Measurements from ENCODE around the gene MAGEB3. TPM values are rescaled to one million over a fixed set of nuclear protein-coding genes. Genes with fewer than 3 reads are reported as not detected.
A peak's percentile ranks its signal among the peaks of the same experiment; 100 is the strongest.

The MAGEB3 gene
- total and polyA plus RNA-seq, 9 of the 15 experiments (the other 6 are each of a cell fraction or from before 2014, with no cell fraction given) = 0.07 to 0.11 TPM; not detected in 7

DNA sequence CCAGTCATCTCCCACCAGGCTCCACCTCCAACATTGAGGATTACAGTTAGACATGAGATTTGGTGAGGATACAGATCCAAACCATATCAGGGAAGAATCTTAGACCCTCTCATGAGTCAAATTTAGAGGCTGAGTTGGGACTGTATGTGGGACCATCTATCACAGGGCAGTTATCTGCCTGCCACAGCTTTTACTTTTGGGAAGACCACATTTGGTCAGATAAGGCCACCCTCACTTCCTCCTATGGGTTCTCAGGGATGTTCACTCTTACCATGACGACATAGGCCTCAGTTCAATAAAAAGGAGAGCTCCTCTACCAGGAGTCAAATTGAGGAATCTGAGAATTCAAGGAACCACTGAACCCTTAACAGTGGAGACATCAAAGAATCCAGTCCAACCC is 13.0 kb upstream of the MAGEB3 start (continued):
- TF ChIP-seq, protein P1, sequence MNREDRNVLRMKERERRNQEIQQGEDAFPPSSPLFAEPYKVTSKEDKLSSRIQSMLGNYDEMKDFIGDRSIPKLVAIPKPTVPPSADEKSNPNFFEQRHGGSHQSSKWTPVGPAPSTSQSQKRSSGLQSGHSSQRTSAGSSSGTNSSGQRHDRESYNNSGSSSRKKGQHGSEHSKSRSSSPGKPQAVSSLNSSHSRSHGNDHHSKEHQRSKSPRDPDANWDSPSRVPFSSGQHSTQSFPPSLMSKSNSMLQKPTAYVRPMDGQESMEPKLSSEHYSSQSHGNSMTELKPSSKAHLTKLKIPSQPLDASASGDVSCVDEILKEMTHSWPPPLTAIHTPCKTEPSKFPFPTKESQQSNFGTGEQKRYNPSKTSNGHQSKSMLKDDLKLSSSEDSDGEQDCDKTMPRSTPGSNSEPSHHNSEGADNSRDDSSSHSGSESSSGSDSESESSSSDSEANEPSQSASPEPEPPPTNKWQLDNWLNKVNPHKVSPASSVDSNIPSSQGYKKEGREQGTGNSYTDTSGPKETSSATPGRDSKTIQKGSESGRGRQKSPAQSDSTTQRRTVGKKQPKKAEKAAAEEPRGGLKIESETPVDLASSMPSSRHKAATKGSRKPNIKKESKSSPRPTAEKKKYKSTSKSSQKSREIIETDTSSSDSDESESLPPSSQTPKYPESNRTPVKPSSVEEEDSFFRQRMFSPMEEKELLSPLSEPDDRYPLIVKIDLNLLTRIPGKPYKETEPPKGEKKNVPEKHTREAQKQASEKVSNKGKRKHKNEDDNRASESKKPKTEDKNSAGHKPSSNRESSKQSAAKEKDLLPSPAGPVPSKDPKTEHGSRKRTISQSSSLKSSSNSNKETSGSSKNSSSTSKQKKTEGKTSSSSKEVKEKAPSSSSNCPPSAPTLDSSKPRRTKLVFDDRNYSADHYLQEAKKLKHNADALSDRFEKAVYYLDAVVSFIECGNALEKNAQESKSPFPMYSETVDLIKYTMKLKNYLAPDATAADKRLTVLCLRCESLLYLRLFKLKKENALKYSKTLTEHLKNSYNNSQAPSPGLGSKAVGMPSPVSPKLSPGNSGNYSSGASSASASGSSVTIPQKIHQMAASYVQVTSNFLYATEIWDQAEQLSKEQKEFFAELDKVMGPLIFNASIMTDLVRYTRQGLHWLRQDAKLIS (CRISPR knock-in tag; IDR thresholded peaks at IDR 0.05) = no peak
- peak; percentile 69 for TF ChIP-seq EP300 (IDR thresholded peaks at IDR 0.05; ENCODE audit: low read length)
- TF ChIP-seq KAT7 (CRISPR knock-in tag; IDR thresholded peaks at IDR 0.05; ENCODE audit: borderline replicate concordance) = no peak
- TF ChIP-seq HOXB6 (CRISPR knock-in tag; IDR thresholded peaks at IDR 0.05; ENCODE audit: borderline replicate concordance) = no peak
- TF ChIP-seq, protein P2, sequence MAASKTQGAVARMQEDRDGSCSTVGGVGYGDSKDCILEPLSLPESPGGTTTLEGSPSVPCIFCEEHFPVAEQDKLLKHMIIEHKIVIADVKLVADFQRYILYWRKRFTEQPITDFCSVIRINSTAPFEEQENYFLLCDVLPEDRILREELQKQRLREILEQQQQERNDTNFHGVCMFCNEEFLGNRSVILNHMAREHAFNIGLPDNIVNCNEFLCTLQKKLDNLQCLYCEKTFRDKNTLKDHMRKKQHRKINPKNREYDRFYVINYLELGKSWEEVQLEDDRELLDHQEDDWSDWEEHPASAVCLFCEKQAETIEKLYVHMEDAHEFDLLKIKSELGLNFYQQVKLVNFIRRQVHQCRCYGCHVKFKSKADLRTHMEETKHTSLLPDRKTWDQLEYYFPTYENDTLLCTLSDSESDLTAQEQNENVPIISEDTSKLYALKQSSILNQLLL (CRISPR knock-in tag; IDR thresholded peaks at IDR 0.05; ENCODE audit: borderline replicate concordance) = no peak
- no peak for TF ChIP-seq ZNF76 (CRISPR knock-in tag; IDR thresholded peaks at IDR 0.05; ENCODE audit: borderline replicate concordance)
- TF ChIP-seq, protein P3, sequence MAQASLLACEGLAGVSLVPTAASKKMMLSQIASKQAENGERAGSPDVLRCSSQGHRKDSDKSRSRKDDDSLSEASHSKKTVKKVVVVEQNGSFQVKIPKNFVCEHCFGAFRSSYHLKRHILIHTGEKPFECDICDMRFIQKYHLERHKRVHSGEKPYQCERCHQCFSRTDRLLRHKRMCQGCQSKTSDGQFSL (CRISPR knock-in tag; IDR thresholded peaks at IDR 0.05) = no peak
- TF ChIP-seq, protein P3 (tag; IDR thresholded peaks at IDR 0.05) = no peak
- no peak for TF ChIP-seq FOXK2 (conservative IDR thresholded peaks at IDR 0.05 in 1 of 2, IDR thresholded peaks at IDR 0.05 in 1 of 2; ENCODE audit: low read depth in 2 of 2)
- TF ChIP-seq SPI1 (IDR thresholded peaks at IDR 0.05; ENCODE audit: borderline replicate concordance, low read depth, low read length) = peak; percentile 84
- no peak for TF ChIP-seq MTF1 (CRISPR knock-in tag; IDR thresholded peaks at IDR 0.05; ENCODE audit: borderline replicate concordance)
- no peak for TF ChIP-seq HNRNPUL1 (IDR thresholded peaks at IDR 0.05; ENCODE audit: low read length)
- TF ChIP-seq ZNF253 (CRISPR knock-in tag; conservative IDR thresholded peaks at IDR 0.05) = no peak
- TF ChIP-seq MTA3 (IDR thresholded peaks at IDR 0.05; ENCODE audit: borderline replicate concordance) = no peak
- TF ChIP-seq JUN (IDR thresholded peaks at IDR 0.05; ENCODE audit: borderline replicate concordance, low read depth, low read length) = no peak
- TF ChIP-seq JUN (CRISPR knock-in tag; IDR thresholded peaks at IDR 0.05; ENCODE audit: borderline replicate concordance) = no peak
- TF ChIP-seq, protein P4, sequence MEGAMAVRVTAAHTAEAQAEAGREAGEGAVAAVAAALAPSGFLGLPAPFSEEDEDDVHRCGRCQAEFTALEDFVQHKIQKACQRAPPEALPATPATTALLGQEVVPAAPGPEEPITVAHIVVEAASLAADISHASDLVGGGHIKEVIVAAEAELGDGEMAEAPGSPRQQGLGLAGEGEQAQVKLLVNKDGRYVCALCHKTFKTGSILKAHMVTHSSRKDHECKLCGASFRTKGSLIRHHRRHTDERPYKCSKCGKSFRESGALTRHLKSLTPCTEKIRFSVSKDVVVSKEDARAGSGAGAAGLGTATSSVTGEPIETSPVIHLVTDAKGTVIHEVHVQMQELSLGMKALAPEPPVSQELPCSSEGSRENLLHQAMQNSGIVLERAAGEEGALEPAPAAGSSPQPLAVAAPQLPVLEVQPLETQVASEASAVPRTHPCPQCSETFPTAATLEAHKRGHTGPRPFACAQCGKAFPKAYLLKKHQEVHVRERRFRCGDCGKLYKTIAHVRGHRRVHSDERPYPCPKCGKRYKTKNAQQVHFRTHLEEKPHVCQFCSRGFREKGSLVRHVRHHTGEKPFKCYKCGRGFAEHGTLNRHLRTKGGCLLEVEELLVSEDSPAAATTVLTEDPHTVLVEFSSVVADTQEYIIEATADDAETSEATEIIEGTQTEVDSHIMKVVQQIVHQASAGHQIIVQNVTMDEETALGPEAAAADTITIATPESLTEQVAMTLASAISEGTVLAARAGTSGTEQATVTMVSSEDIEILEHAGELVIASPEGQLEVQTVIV (CRISPR knock-in tag; IDR thresholded peaks at IDR 0.05; ENCODE audit: borderline replicate concordance) = no peak
- no peak for TF ChIP-seq HDAC3 (IDR thresholded peaks at IDR 0.05; ENCODE audit: borderline replicate concordance, partially characterized antibody)
- TF ChIP-seq ZKSCAN8 (CRISPR knock-in tag; IDR thresholded peaks at IDR 0.05) = no peak
- no peak for TF ChIP-seq PHB (CRISPR knock-in tag; IDR thresholded peaks at IDR 0.05)
- TF ChIP-seq MXI1 (IDR thresholded peaks at IDR 0.05; ENCODE audit: low read depth, low read length) = no peak
- TF ChIP-seq ZNF311 (CRISPR knock-in tag; IDR thresholded peaks at IDR 0.05) = no peak
